GM19372 (cell line): ENCODE results near the gene RASGRF1.
"Not testable (repeated sequence)": the region's sequence is repeated elsewhere in the genome, so short reads cannot be mapped to it uniquely, and the experiment has no call there.

Experiments
- ATAC-seq: cut with Tn5 transposase; IDR thresholded peaks from one replicate; pipeline ENCODE4 v1.9.1; 2021; ENCODE audit warnings: mild to moderate bottlenecking, low read depth, moderate library complexity; ENCODE audit not compliant: unreplicated experiment

Gene RASGRF1

GRCh38 chr15:79090487-79091203 lies at the start of gene RASGRF1:
RASGRF1 (minus strand) TSS chr15:79090780; CDS start chr15:79090498, 282 bp downstream.
- ATAC-seq = no peak

GRCh38 chr15:79136434-79137046 lies 46.0 kb upstream of the RASGRF1 start:
- no peak for ATAC-seq

- no peak for ATAC-seq
These were observed 42.7 kb upstream of the RASGRF1 start for GRCh38 chr15:79133309-79133708.

- no peak for ATAC-seq
These were observed 42.2 kb upstream of the RASGRF1 start for GRCh38 chr15:79132770-79133169.

- no peak for ATAC-seq
These were observed 41.8 kb upstream of the RASGRF1 start for GRCh38 chr15:79132361-79132760.

- no peak for ATAC-seq
These were observed 40.1 kb upstream of the RASGRF1 start for GRCh38 chr15:79130535-79131130.

- ATAC-seq = no peak
These were observed 38.7 kb upstream of the RASGRF1 start for GRCh38 chr15:79129235-79129634.

GRCh38 chr15:79128556-79128955 lies 38.0 kb upstream of the RASGRF1 start:
- ATAC-seq = no peak

- ATAC-seq = no peak
These were observed 33.8 kb upstream of the RASGRF1 start for GRCh38 chr15:79124388-79124787.

- no peak for ATAC-seq
These were observed 32.4 kb upstream of the RASGRF1 start for GRCh38 chr15:79122991-79123390.

GRCh38 chr15:79122391-79122790 lies 31.8 kb upstream of the RASGRF1 start:
- ATAC-seq = no peak

- no peak for ATAC-seq
These were observed 31.0 kb upstream of the RASGRF1 start for GRCh38 chr15:79121571-79121970.

GRCh38 chr15:79117442-79118204 lies 27.0 kb upstream of the RASGRF1 start:
- ATAC-seq = no peak

- ATAC-seq = no peak
These were observed 26.2 kb upstream of the RASGRF1 start for GRCh38 chr15:79116771-79117170.

GRCh38 chr15:79115986-79116665 lies 25.5 kb upstream of the RASGRF1 start:
- ATAC-seq = no peak

GRCh38 chr15:79113831-79114230 lies 23.3 kb upstream of the RASGRF1 start:
- no peak for ATAC-seq

GRCh38 chr15:79111404-79111803 lies 20.8 kb upstream of the RASGRF1 start:
- not testable (repeated sequence) for ATAC-seq

GRCh38 chr15:79105141-79105540 lies 14.6 kb upstream of the RASGRF1 start:
- no peak for ATAC-seq

GRCh38 chr15:79102595-79102994 lies 12.0 kb upstream of the RASGRF1 start:
- no peak for ATAC-seq

- ATAC-seq = no peak
These were observed 11.4 kb upstream of the RASGRF1 start for GRCh38 chr15:79101866-79102581.
